Endodermal cell (in vitro differentiated cells): ENCODE data around the gene VIPR2. TPM values are rescaled to one million over a fixed set of nuclear protein-coding genes. Genes with fewer than 3 reads are reported as not detected.
"Not testable (repeated sequence)": the region's sequence is repeated elsewhere in the genome, so short reads cannot be mapped to it uniquely, and the experiment has no call there.

Source experiments
- DNase-seq: peaks from one replicate; pipeline ENCODE4 v3.0.0-alpha.2; 2017
- H3K27ac ChIP-seq: 2 replicates; pipeline ENCODE4 v1.5.1; 2013; ENCODE audit warnings: mild to moderate bottlenecking, low read depth, low read length, moderate library complexity
- H3K27me3 ChIP-seq: 2 replicates; pipeline ENCODE4 v1.6.1; 2013; ENCODE audit warnings: mild to moderate bottlenecking, low read length, moderate library complexity; ENCODE audit not compliant: insufficient read depth, control insufficient read depth, poor library complexity, severe bottlenecking
- H3K36me3 ChIP-seq: 2 replicates; pipeline ENCODE4 v1.7.0; 2013; ENCODE audit warnings: mild to moderate bottlenecking, low read length, moderate library complexity; ENCODE audit not compliant: control insufficient read depth, insufficient read depth
- H3K4me1 ChIP-seq: one replicate; pipeline ENCODE4 v1.7.0; 2013; ENCODE audit warnings: low read length; ENCODE audit not compliant: control insufficient read depth, insufficient read depth
- H3K4me3 ChIP-seq: 2 replicates; pipeline ENCODE4 v1.5.1; 2013; ENCODE audit warnings: mild to moderate bottlenecking, low read length, moderate library complexity
- H3K9ac ChIP-seq: 2 replicates; pipeline ENCODE4 v1.6.1; 2013; ENCODE audit warnings: mild to moderate bottlenecking, low read length, moderate library complexity; ENCODE audit not compliant: poor library complexity, severe bottlenecking; ENCODE audit errors: extremely low read depth
- H3K9me3 ChIP-seq: 2 replicates; pipeline ENCODE4 v1.6.1; 2013; ENCODE audit warnings: mild to moderate bottlenecking, low read length, moderate library complexity; ENCODE audit not compliant: control insufficient read depth
- H3K27ac Mint-ChIP-seq: 2 replicates; pipeline ENCODE4 v1.8.0; 2020; ENCODE audit warnings: mixed read lengths
- H3K27me3 Mint-ChIP-seq: 2 replicates; pipeline ENCODE4 v1.8.0; 2021; ENCODE audit warnings: mild to moderate bottlenecking, mixed read lengths; ENCODE audit not compliant: insufficient read depth
- H3K36me3 Mint-ChIP-seq: 2 replicates; pipeline ENCODE4 v1.8.0; 2020; ENCODE audit warnings: low read depth, mixed read lengths
- H3K4me1 Mint-ChIP-seq: 2 replicates; pipeline ENCODE4 v1.8.0; 2020; ENCODE audit warnings: mixed read lengths
- H3K4me3 Mint-ChIP-seq: 2 replicates; pipeline ENCODE4 v1.8.0; 2020; ENCODE audit warnings: mild to moderate bottlenecking, moderate library complexity, mixed read lengths
- H3K9me3 Mint-ChIP-seq: 2 replicates; pipeline ENCODE4 v1.8.0; 2020; ENCODE audit warnings: mild to moderate bottlenecking, mixed read lengths
- WGBS, 2 experiments: methylation state at CpG; one replicate each; pipeline versions ENCODE4 v1.1.5 to v1.1.7; 2013; ENCODE audit warnings: missing lambda C conversion rate in 2 of 2, mixed read lengths in 1 of 2; ENCODE audit not compliant: insufficient coverage in 1 of 2, insufficient read length in 1 of 2; 5-methylcytosine and 5-hydroxymethylcytosine counted together
- total RNA-seq, 2 donors: library from RNA; stranded (reverse); fragmentation: NEBNext Ultra II Directional in 1 of 2; extraction: Animal tissue kit (Norgen Biotek cat#: 25700) in 1 of 2; gene quantifications; 2 replicates in 1 of 2; 3 replicates in 1 of 2; pipeline ENCODE4 v1.2.1, GENCODE V29; 2021
- TF ChIP-seq, protein P1 (sequence below): fragments of 200-600 bp; sonication (generic); conservative IDR thresholded peaks from 2 replicates; pipeline ENCODE4 v1.5.0; 2021; ENCODE audit warnings: antibody characterized with exemption, mild to moderate bottlenecking

Gene VIPR2
- total RNA-seq, 2 donors from 2014 or later: 0.64 to 1.8 TPM

DNA sequence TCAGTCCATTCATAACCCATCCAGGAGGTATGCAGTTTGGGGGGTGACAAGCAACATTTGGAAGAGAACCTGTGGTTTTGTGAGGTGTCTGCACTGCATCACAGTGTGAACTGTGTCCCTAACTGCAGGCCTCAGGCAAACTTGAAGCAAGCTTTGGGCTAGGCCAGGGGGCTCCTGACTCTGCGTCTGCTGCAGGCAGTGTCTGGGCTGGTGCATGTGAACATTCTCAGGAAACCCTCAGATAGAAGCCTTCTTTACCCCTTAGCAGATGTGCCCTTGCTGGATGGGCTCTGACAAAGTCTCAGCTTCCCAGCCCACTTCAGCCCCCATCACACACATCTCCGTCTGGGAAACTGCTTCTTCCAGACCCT, 61.0 kb downstream of the VIPR2 start:
- Histone ChIP-seq H3K9ac (no peak overlapping the region), H3K27ac (no peak overlapping the region), H3K4me3 (no peak overlapping the region), H3K9me3 (peaks cover 36% of the 10 kb centered on the region), H3K27me3 (no peaks in the 10 kb centered on the region), H3K36me3 (no peaks in the 10 kb centered on the region), H3K4me1 (no peaks in the 10 kb centered on the region)
- Mint-ChIP-seq H3K4me1 (no peaks in the 10 kb centered on the region), H3K27ac (no peak overlapping the region), H3K9me3 (peaks cover 40% of the 10 kb centered on the region), H3K4me3 (no peak overlapping the region), H3K36me3 (peaks cover 2% of the 10 kb centered on the region), H3K27me3 (peaks cover 2% of the 10 kb centered on the region)
- TF ChIP-seq, protein P1, sequence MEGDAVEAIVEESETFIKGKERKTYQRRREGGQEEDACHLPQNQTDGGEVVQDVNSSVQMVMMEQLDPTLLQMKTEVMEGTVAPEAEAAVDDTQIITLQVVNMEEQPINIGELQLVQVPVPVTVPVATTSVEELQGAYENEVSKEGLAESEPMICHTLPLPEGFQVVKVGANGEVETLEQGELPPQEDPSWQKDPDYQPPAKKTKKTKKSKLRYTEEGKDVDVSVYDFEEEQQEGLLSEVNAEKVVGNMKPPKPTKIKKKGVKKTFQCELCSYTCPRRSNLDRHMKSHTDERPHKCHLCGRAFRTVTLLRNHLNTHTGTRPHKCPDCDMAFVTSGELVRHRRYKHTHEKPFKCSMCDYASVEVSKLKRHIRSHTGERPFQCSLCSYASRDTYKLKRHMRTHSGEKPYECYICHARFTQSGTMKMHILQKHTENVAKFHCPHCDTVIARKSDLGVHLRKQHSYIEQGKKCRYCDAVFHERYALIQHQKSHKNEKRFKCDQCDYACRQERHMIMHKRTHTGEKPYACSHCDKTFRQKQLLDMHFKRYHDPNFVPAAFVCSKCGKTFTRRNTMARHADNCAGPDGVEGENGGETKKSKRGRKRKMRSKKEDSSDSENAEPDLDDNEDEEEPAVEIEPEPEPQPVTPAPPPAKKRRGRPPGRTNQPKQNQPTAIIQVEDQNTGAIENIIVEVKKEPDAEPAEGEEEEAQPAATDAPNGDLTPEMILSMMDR: no peak
- 82 to 87% methylated on average over 2 of the region's 2 CpGs for WGBS, 2 experiments
- peak; percentile 33 for DNase-seq

DNA sequence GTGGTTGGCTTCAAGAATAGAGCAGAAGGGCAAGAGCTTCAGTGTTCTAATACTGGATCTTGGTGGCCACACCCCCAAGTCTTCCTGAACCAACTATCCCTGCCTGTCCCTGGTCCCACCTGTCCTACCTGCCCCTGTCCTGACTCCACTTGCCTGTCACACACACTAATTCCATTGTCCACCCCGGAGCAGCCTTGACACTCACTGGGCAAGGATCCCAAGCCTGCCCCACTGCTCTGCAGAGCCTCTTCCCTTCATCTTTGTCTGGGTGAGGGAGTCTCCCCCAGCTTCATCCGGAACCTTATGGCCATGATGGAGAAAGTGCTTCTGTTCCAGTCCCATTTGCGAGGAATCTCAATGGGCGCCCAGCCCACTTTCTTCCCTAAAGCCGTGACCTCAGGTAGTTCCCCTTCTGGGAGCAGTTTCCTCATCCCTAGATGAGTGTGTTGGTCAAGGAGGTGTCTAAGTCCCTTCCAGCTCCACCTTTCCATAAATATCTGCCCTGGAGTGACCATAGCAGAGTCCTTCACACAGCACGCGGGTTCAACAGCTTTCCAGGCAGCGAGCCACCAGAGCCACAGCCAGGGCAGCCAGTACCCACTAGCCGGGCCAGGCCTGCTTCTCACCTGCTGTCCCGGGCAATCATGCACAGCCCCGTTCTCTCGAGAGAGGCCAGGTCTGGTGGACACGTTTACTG, 61.5 kb downstream of the VIPR2 start:
- no peak for DNase-seq

DNA sequence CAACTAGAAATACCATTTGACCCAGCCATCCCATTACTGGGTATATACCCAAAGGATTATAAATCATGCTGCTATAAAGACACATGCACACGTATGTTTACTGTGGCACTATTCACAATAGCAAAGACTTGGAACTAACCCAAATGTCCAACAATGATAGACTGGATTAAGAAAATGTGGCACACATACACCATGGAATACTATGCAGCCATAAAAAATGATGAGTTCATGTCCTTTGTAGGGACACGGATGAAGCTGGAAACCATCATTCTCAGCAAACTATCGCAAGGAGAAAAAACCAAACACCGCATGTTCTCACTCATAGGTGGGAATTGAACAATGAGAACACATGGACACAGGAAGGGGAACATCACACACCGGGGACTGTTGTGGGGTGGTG, 62.6 kb downstream of the VIPR2 start:
- not testable (repeated sequence) for H3K27ac ChIP-seq, H3K4me3 ChIP-seq, H3K4me1 Mint-ChIP-seq, H3K36me3 ChIP-seq, H3K27me3 ChIP-seq, H3K9ac ChIP-seq, H3K27me3 Mint-ChIP-seq, H3K36me3 Mint-ChIP-seq, H3K27ac Mint-ChIP-seq, H3K4me3 Mint-ChIP-seq, DNase-seq, H3K4me1 ChIP-seq
- peaks cover 31% of the 10 kb centered on the region for H3K9me3 ChIP-seq
- WGBS, 2 experiments: 100% methylated on average over 2 of the region's 5 CpGs; no CpG with 5 or more reads in 1 of the 2 experiments
- H3K9me3 Mint-ChIP-seq: peaks cover 26% of the 10 kb centered on the region

More for the DNA sequence above, 61.5 kb downstream of the VIPR2 start:
- Histone ChIP-seq H3K4me1 (no peaks in the 10 kb centered on the region), H3K27ac (no peak overlapping the region), H3K9me3 (peaks cover 36% of the 10 kb centered on the region), H3K27me3 (no peaks in the 10 kb centered on the region), H3K36me3 (no peaks in the 10 kb centered on the region), H3K9ac (no peak overlapping the region), H3K4me3 (no peak overlapping the region)
- WGBS, 2 experiments: 89 to 94% methylated on average over 7 to 13 of the region's 13 CpGs
- Mint-ChIP-seq H3K4me1 (no peaks in the 10 kb centered on the region), H3K27ac (no peak overlapping the region), H3K4me3 (no peak overlapping the region), H3K27me3 (peaks cover 2% of the 10 kb centered on the region), H3K36me3 (peaks cover 2% of the 10 kb centered on the region), H3K9me3 (peaks cover 36% of the 10 kb centered on the region)
- TF ChIP-seq, protein P1: no peak

DNA sequence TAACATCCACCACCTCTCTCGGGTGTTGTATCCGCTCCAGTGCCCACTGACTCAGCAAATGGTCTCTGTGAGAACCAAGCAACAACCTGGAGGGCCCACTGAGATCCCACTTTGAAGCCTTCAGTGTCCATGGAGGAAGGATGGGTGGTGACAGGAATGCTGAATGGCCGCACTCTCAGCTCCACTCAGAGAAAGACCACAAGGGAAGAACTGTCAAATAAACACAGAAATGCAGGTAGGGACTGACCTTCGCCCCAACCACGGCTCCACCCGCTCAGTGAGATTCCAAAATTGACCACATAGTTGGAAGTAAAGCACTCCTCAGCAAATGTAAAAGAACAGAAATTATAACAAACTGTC, 65.8 kb downstream of the VIPR2 start:
- Histone ChIP-seq H3K9me3 (peaks cover 9% of the 10 kb centered on the region), H3K9ac (no peak overlapping the region), H3K36me3 (no peaks in the 10 kb centered on the region), H3K27me3 (no peaks in the 10 kb centered on the region), H3K27ac (no peak overlapping the region), H3K4me3 (no peak overlapping the region), H3K4me1 (no peaks in the 10 kb centered on the region)
- H3K36me3 Mint-ChIP-seq: no peaks in the 10 kb centered on the region
- peaks cover 2% of the 10 kb centered on the region for H3K27me3 Mint-ChIP-seq
- TF ChIP-seq, protein P1: no peak
- peak; percentile 24 for DNase-seq
- no peak overlapping the region for H3K4me3 Mint-ChIP-seq
- 89 to 90% methylated on average over 2 to 6 of the region's 6 CpGs for whole genome bisulfite sequencing, 2 experiments
- H3K4me1 Mint-ChIP-seq: no peaks in the 10 kb centered on the region
- H3K9me3 Mint-ChIP-seq: peaks cover 5% of the 10 kb centered on the region
- no peak overlapping the region for H3K27ac Mint-ChIP-seq
